Adipocyte (in vitro differentiated cells): ENCODE data around the gene TMEM88.

Experiments
- DNase-seq: peaks from one replicate; pipeline ENCODE4 v3.0.0-alpha.2; 2015; ENCODE audit warnings: low read depth
- H3K27me3 ChIP-seq: replicated peaks from 2 replicates; pipeline ENCODE4 v1.7.0; 2013; ENCODE audit warnings: mild to moderate bottlenecking, low read length, moderate library complexity; ENCODE audit not compliant: control insufficient read depth, insufficient read depth
- H3K36me3 ChIP-seq: 2 replicates; pipeline ENCODE4 v1.7.0; 2013; ENCODE audit warnings: low read length, mild to moderate bottlenecking, moderate library complexity; ENCODE audit not compliant: control insufficient read depth, insufficient read depth, severe bottlenecking
- H3K4me1 ChIP-seq: 2 replicates; pipeline ENCODE4 v1.7.0; 2013; ENCODE audit warnings: mild to moderate bottlenecking, low read length, moderate library complexity; ENCODE audit not compliant: control insufficient read depth, insufficient read depth
- H3K4me3 ChIP-seq: 2 replicates; pipeline ENCODE4 v1.7.0; 2013; ENCODE audit warnings: mild to moderate bottlenecking, low read length, moderate library complexity
- H3K9ac ChIP-seq: 2 replicates; pipeline ENCODE4 v1.7.0; 2013; ENCODE audit warnings: mild to moderate bottlenecking, low read length, moderate library complexity
- H3K9me3 ChIP-seq: 2 replicates; pipeline ENCODE4 v1.7.0; 2013; ENCODE audit warnings: mild to moderate bottlenecking, low read length, moderate library complexity; ENCODE audit not compliant: control insufficient read depth

Gene TMEM88

DNA sequence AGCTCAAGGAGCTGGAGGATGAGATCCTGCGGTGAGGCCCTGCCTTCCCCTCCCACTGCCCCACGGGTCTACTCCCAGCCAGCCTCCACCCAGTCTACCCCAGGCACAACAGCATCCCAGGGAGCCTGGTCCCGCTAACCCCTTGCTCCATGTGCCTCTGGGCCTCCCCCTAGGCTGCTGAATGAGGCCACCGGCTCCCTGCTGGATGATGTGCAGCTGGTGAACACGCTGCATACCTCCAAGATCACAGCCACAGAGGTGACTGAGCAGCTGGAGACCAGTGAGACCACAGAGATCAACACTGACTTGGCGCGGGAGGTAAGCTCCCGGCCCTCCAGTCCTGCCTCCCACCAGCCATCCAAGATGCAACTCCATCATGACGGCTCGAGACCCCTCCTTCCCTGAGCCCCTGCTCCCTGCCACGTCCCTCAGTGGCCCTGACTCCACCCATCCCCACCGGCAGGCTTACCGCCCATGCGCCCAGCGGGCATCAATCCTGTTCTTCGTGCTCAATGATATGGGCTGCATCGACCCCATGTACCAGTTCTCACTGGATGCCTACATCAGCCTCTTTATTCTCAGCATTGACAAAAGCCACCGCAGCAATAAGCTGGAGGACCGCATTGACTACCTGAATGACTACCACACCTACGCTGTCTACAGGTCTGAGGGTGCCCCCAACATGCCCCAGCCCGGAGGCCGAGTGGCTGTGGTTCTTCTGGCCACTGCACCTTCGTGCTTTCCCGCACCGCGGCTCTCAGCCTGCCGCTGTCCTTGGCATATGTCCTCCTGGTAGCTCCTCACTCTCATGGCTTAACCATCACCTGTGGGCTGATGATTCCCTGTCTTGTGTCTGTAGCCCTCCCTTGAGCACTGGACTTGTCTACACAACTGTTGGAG, 35.9 kb upstream of the TMEM88 start:
- H3K9ac ChIP-seq = no peak overlapping the region
- H3K27me3 ChIP-seq = peaks cover 48% of the 10 kb centered on the region
- no peak for DNase-seq
- no peaks in the 10 kb centered on the region for H3K9me3 ChIP-seq
- no peaks in the 10 kb centered on the region for H3K36me3 ChIP-seq
- H3K4me3 ChIP-seq = no peak overlapping the region
- H3K4me1 ChIP-seq = no peaks in the 10 kb centered on the region

DNA sequence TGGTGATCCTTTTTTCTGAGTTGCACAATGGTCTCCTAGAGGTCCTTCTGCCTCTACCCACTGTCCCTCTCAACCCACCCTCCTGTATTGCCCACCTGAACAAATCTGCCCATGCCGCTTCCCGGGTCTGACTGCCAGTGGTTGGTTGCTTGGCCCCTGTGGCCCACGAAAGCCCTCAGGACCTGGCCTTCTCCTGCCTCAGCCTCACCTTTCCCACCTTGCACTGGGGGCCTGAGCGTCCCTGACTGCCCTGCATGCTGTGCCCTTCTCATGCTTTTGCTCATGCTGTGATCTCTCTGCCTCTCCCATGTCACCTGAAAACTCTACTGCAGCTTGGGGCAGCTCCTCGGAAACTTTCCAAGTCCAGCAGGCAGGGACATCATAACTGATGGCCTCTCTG, 34.6 kb upstream of the TMEM88 start:
- Histone ChIP-seq H3K4me1 (peaks cover 3% of the 10 kb centered on the region), H3K36me3 (no peaks in the 10 kb centered on the region), H3K27me3 (peaks cover 44% of the 10 kb centered on the region), H3K9me3 (no peaks in the 10 kb centered on the region), H3K4me3 (no peak overlapping the region), H3K9ac (no peak overlapping the region)
- no peak for DNase-seq

DNA sequence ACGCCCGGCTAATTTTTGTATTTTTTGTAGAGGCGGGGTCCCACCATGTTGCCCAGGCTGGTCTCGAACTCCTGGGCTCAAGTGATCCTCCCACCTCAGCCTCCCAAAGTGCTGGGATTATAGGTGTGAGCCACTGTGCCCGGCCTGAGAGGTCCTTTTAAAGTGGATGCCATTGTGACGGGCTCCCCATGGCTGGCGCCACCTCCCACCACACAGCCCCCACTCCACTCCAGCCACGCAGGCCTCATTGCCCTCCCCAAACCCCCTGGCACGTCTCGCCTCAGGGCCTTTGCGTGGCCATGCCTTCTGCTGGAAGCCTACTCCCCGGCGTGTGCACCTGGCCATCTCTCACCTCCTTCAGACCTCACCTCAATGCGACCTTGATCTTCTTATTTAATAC, 32.7 kb upstream of the TMEM88 start:
- no peak for DNase-seq
- H3K9me3 ChIP-seq = no peaks in the 10 kb centered on the region
- no peak overlapping the region for H3K9ac ChIP-seq
- peaks cover 25% of the 10 kb centered on the region for H3K27me3 ChIP-seq
- peaks cover 11% of the 10 kb centered on the region for H3K4me1 ChIP-seq
- H3K4me3 ChIP-seq = no peak overlapping the region
- no peaks in the 10 kb centered on the region for H3K36me3 ChIP-seq

DNA sequence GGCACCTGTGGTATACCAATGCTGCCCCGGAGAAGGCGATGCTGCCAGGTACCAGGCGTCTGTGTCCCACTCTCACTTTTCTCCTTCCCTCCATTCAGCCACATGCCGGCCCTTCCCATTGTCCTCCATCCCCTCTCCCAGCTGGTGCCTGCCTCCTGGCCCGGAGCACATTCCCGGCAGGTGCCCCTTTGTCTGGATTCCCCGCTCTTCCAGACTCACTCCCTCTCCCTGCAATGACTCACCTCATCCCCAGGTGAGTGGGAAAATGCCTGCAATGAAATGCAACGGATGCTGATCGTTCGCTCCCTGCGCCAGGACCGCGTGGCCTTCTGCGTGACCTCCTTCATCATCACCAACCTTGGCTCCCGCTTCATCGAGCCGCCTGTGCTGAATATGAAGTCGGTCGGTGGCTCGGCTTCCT, 31.3 kb upstream of the TMEM88 start:
- H3K9ac ChIP-seq = no peak overlapping the region
- H3K27me3 ChIP-seq = peaks cover 11% of the 10 kb centered on the region
- DNase-seq = no peak
- H3K9me3 ChIP-seq = no peaks in the 10 kb centered on the region
- H3K4me1 ChIP-seq = peaks cover 11% of the 10 kb centered on the region
- no peak overlapping the region for H3K4me3 ChIP-seq
- no peaks in the 10 kb centered on the region for H3K36me3 ChIP-seq

DNA sequence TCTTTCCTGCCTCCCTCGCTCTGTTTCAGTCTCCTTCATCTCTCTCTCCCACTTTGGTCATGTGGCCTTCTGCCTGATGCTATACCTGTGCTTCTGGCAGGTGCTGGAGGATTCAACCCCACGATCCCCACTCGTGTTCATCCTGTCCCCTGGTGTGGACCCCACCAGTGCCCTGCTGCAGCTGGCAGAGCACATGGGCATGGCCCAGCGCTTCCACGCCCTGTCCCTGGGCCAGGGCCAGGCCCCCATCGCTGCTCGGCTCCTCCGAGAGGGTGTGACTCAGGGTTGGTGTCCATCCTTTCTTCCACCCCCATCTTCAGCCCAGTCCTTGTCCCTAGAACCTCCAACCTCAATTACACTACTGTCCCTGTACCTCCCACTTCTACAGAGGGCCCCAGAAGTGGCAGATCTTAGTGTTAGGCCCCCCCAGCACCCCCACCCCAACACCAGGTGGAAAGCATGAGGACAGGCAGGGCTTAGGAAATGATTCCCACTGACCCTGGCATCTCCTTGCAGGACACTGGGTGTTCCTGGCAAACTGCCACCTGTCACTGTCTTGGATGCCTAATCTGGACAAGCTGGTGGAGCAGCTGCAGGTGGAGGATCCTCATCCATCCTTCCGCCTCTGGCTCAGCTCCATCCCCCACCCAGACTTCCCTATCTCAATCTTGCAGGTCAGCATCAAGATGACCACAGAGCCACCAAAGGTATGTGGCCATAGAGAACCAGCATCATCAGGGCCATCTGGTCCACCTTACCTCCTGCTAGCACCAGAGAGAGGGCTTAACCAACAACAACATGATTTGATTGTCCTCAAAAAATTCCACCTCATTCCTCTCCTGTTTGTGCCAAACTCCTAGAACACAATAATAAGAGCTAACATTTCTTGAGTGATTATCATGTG, 30.6 kb upstream of the TMEM88 start:
- Histone ChIP-seq H3K9me3 (no peaks in the 10 kb centered on the region), H3K4me3 (no peak overlapping the region), H3K36me3 (no peaks in the 10 kb centered on the region), H3K9ac (no peak overlapping the region), H3K27me3 (peaks cover 4% of the 10 kb centered on the region), H3K4me1 (peaks cover 11% of the 10 kb centered on the region)
- no peak for DNase-seq

DNA sequence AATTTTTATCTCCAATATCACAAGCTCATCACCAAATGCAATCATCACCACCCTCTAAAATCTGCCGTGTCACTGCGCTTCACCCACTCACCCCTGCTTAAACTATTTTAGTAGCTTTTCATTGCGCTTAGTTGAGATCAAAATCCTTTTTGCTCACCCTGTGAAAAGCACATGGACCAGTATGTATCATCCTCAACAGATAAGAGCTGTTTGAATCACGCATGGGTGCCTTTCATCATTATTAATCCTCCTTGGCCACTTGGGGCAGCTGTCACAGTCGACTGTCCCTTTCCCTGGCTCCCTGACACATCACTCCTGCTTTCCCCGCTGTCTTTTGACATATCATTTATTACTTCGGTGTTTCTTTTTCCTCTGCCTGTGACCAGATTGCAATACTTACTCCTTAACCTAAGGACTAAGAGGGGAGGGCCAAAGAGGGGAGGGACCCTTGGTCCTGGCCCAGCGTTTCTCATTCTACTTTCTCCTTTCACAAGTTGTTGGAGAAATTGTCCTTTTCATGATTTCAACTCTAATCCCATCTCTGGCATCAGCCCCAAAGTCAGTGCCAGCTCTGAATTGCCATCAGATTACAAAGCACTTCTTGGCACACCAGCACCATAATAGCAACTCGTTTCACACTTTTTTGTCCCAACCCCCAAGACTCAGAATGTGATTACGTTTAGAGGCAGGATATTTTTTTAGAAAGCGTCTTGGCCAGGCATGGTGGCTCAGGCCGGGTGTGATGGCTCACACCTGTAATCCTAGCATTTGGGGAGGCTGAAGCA, 29.5 kb upstream of the TMEM88 start:
- no peaks in the 10 kb centered on the region for H3K27me3 ChIP-seq
- H3K4me3 ChIP-seq = no peak overlapping the region
- no peak overlapping the region for H3K9ac ChIP-seq
- peak; percentile 16 for DNase-seq
- H3K4me1 ChIP-seq = peaks cover 11% of the 10 kb centered on the region
- H3K9me3 ChIP-seq = no peaks in the 10 kb centered on the region
- H3K36me3 ChIP-seq = no peaks in the 10 kb centered on the region

DNA sequence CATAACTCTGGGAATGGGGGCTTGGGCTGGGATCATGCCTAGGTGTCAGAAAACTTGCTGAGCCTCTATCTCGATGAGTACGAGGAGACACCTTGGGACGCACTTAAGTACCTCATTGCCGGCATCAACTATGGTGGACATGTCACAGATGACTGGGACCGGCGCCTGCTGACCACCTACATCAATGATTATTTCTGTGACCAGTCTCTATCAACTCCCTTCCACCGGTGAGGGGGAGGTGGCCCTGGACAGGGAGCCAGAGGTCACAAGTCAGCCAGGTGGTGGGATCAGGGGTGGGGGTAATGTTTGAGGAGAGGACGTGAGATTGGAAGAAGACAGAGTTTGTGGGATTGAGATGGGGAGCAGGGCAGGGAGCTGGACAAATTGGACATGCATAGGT, 24.2 kb upstream of the TMEM88 start:
- Histone ChIP-seq H3K9me3 (no peaks in the 10 kb centered on the region), H3K4me1 (peaks cover 8% of the 10 kb centered on the region), H3K27me3 (peaks cover 15% of the 10 kb centered on the region), H3K9ac (no peak overlapping the region), H3K36me3 (no peaks in the 10 kb centered on the region), H3K4me3 (no peak overlapping the region)
- no peak for DNase-seq

DNA sequence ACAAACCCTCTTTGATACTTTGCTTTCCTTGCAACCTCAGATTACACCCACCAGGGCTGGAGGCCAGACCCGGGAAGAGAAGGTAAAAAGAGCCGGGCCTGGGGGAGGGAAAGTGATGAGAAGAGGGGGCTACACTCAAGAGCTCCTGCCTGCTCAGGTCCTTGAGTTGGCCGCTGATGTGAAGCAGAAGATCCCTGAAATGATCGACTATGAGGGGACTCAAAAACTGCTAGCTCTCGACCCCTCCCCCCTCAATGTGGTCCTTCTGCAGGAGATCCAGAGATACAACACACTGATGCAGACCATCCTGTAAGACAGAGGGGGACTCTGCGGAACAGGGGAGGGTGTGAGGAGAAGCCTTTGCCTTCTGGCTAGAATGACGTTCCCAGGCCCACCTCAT, 23.6 kb upstream of the TMEM88 start:
- Histone ChIP-seq H3K27me3 (peaks cover 15% of the 10 kb centered on the region), H3K9me3 (no peaks in the 10 kb centered on the region)

DNA sequence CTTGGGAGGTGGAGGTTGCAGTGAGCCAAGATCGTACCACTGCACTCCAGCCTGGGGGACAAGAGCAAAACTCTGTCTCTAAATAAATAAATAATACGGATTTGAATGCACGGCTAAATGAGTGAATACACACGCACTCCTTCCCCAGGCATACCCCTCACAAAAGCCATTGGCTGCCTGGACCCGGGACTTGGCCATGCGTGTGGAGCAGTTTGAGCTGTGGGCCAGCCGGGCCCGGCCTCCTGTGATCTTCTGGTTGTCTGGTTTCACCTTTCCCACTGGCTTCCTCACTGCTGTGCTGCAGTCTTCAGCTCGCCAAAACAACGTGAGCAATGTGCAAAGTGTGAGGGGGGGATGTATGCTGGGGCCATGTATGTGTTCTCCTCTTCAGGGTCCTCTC, 22.4 kb upstream of the TMEM88 start:
- no peaks in the 10 kb centered on the region for H3K36me3 ChIP-seq
- H3K4me1 ChIP-seq = peaks cover 11% of the 10 kb centered on the region
- no peak for DNase-seq
- H3K4me3 ChIP-seq = no peak overlapping the region
- peaks cover 15% of the 10 kb centered on the region for H3K27me3 ChIP-seq
- no peaks in the 10 kb centered on the region for H3K9me3 ChIP-seq
- H3K9ac ChIP-seq = no peak overlapping the region

More for the DNA sequence above, 23.6 kb upstream of the TMEM88 start:
- Histone ChIP-seq H3K4me1 (peaks cover 4% of the 10 kb centered on the region), H3K4me3 (no peak overlapping the region), H3K36me3 (no peaks in the 10 kb centered on the region), H3K9ac (no peak overlapping the region)
- DNase-seq = no peak

DNA sequence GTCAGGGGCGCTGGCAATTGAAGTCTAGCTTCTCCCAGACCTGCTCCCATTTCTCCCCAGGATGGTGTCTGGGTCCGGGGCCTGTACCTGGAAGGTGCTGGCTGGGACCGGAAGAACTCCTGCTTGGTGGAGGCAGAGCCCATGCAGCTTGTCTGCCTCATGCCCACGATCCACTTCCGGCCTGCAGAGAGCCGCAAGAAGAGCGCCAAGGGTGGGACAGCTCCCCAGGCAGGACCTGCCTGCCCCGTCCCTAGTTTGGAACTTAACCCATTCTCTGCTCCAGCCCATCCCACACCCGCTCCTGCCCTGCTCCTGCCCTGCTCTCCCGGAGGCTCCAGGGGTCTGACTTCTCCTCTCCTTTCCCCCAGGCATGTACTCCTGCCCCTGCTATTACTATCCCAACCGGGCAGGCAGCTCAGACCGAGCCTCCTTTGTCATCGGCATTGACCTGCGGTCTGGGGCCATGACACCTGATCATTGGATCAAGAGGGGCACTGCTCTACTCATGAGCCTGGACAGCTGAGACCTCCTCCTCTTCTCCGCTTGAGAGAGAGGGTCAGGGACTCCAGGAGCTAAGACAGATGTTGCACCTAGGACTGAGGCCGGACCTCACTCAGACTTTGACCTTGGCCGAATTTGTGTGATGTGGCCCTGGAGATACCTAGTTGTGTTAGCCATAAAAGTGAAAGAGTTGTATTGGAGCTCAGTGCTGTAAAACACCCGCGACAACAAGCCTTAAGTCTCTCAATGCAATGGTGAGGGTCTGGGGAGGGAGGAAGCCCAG, 21.7 kb upstream of the TMEM88 start:
- DNase-seq = no peak

More for the DNA sequence above, 21.7 kb upstream of the TMEM88 start:
- H3K4me1 ChIP-seq = peaks cover 15% of the 10 kb centered on the region
- H3K9ac ChIP-seq = peak overlapping the region; percentile 67
- H3K4me3 ChIP-seq = peak overlapping the region; percentile 88
- peaks cover 15% of the 10 kb centered on the region for H3K27me3 ChIP-seq
- H3K9me3 ChIP-seq = no peaks in the 10 kb centered on the region
- no peaks in the 10 kb centered on the region for H3K36me3 ChIP-seq
